B cell (primary cell): ENCODE results near the gene ANKRD10. TPM values are rescaled to one million over a fixed set of nuclear protein-coding genes. Genes with fewer than 3 reads are reported as not detected.

Experiments
- ATAC-seq: fragments of 200-7000 bp; cut with Tn5 transposase; one replicate; pipeline ENCODE4 v1.10.0; 2021; ENCODE audit warnings: low read depth, mild to moderate bottlenecking, moderate number of reproducible peaks, moderate library complexity
- CTCF ChIA-PET: fragments of 350-600 bp; sonication (Branson Sonifier 250); formaldehyde crosslinking; loops from one replicate; lab custom pipeline; 2021; ENCODE audit warnings: antibody characterized with exemption, inconsistent platforms; lab: Charles Lee
- POLR2A ChIA-PET: fragments of 350-600 bp; sonication (Branson Sonifier 250); formaldehyde crosslinking; loops from one replicate; lab custom pipeline; 2021; ENCODE audit warnings: antibody characterized with exemption; lab: Charles Lee
- DNase-seq: peaks from one replicate; pipeline ENCODE4 v3.0.0; 2013
- H2AFZ ChIP-seq: 2 replicates; pipeline ENCODE4 v1.6.1; 2012; ENCODE audit warnings: mild to moderate bottlenecking, low read depth, low read length; ENCODE audit not compliant: insufficient read depth, poor library complexity, severe bottlenecking
- H3K27ac ChIP-seq, 2 donors: 1 replicate in 1 of 2; 2 replicates in 1 of 2; pipeline ENCODE4 v1.5.1; 2012 to 2013; ENCODE audit warnings: low read length in 2 of 2, mild to moderate bottlenecking in 2 of 2, moderate library complexity in 1 of 2
- H3K27me3 ChIP-seq, 4 experiments: fragments of 200-600 bp in 1 of 4; sonication (generic) in 1 of 4; replicated peaks in 1 of 4; 1 replicate in 2 of 4; 2 replicates in 2 of 4; pipeline versions ENCODE4 v1.6.1 to v1.7.0; 2013 to 2016; ENCODE audit warnings: low read length in 3 of 4, mild to moderate bottlenecking in 2 of 4, mixed read lengths in 1 of 4, moderate library complexity in 1 of 4; ENCODE audit not compliant: insufficient read depth in 4 of 4, control insufficient read depth in 3 of 4; ENCODE audit errors: control extremely low read depth in 1 of 4
- H3K36me3 ChIP-seq, 2 experiments: replicated peaks in 1 of 2; 1 replicate in 1 of 2; 2 replicates in 1 of 2; pipeline versions ENCODE4 v1.6.1 to v1.7.1; 2013; ENCODE audit warnings: low read length in 1 of 2; ENCODE audit not compliant: insufficient read depth in 2 of 2, control insufficient read depth in 1 of 2; ENCODE audit errors: control extremely low read depth in 1 of 2, extremely low read depth in 1 of 2
- H3K4me1 ChIP-seq, 2 donors: fragments of 200-600 bp in 1 of 2; sonication (generic) in 1 of 2; 1 replicate in 1 of 2; 2 replicates in 1 of 2; pipeline versions ENCODE4 v1.5.1 to v1.6.1; 2013 to 2017; ENCODE audit warnings: low read length in 2 of 2; ENCODE audit not compliant: control insufficient read depth in 2 of 2, insufficient read depth in 2 of 2
- H3K4me2 ChIP-seq: replicated peaks from 2 replicates; pipeline ENCODE3; 2012; ENCODE audit warnings: mild to moderate bottlenecking, low read depth, low read length; ENCODE audit not compliant: poor library complexity, severe bottlenecking
- H3K4me3 ChIP-seq, 5 experiments: fragments of 200-600 bp in 1 of 5; sonication (generic) in 1 of 5; 1 replicate in 3 of 5; 2 replicates in 2 of 5; pipeline versions ENCODE4 v1.5.1 to v1.7.0; 2011 to 2016; ENCODE audit warnings: low read length in 4 of 5, mild to moderate bottlenecking in 4 of 5, low read depth in 2 of 5, control low read depth in 1 of 5, moderate library complexity in 1 of 5; ENCODE audit not compliant: insufficient read depth in 1 of 5; ENCODE audit errors: control extremely low read depth in 1 of 5, extremely low read depth in 1 of 5
- H3K79me2 ChIP-seq: fragments of 200-600 bp; sonication (generic); one replicate; pipeline ENCODE4 v1.6.0; 2016; ENCODE audit warnings: low read length; ENCODE audit not compliant: control insufficient read depth, insufficient read depth
- H3K9ac ChIP-seq: fragments of 200-600 bp; sonication (generic); 2 replicates; pipeline ENCODE4 v1.6.1; 2017; ENCODE audit warnings: mild to moderate bottlenecking, low read length, moderate library complexity
- H3K9me3 ChIP-seq, 3 donors: one replicate each; pipeline versions ENCODE4 v1.6.1 to v1.7.1; 2013; ENCODE audit warnings: low read length in 2 of 3; ENCODE audit not compliant: control insufficient read depth in 2 of 3, insufficient read depth in 1 of 3; ENCODE audit errors: control extremely low read depth in 1 of 3
- H4K20me1 ChIP-seq: 2 replicates; pipeline ENCODE4 v1.6.0; 2012; ENCODE audit warnings: mild to moderate bottlenecking, low read length; ENCODE audit not compliant: insufficient read depth, control insufficient read depth, poor library complexity, severe bottlenecking
- H3K27ac Mint-ChIP-seq: one replicate; pipeline ENCODE4 v1.8.0; 2021; ENCODE audit warnings: mixed read lengths
- H3K27me3 Mint-ChIP-seq: one replicate; pipeline ENCODE4 v1.8.0; 2021; ENCODE audit warnings: mixed read lengths
- H3K4me1 Mint-ChIP-seq: one replicate; pipeline ENCODE4 v1.8.0; 2021; ENCODE audit warnings: mixed read lengths
- H3K4me3 Mint-ChIP-seq: one replicate; pipeline ENCODE4 v1.8.0; 2021; ENCODE audit warnings: mixed read lengths
- H3K9me3 Mint-ChIP-seq: one replicate; pipeline ENCODE4 v1.8.0; 2022; ENCODE audit warnings: mixed read lengths; ENCODE audit not compliant: insufficient read depth
- CTCF ChIP-seq: fragments of 200-600 bp; IDR thresholded peaks from one replicate; pipeline ENCODE4 v1.8.0; 2022; ENCODE audit warnings: antibody characterized with exemption, mild to moderate bottlenecking
- EZH2 ChIP-seq: IDR thresholded peaks from 2 replicates; pipeline ENCODE4 v1.6.1; 2012; ENCODE audit warnings: borderline replicate concordance, low read depth, mild to moderate bottlenecking, moderate library complexity, low read length; ENCODE audit not compliant: insufficient read depth, poor library complexity, severe bottlenecking
- WGBS: methylation state at CpG from one replicate; pipeline ENCODE4 v1.1.5; 2013; ENCODE audit warnings: missing lambda C conversion rate; ENCODE audit not compliant: insufficient coverage; 5-methylcytosine and 5-hydroxymethylcytosine counted together
- intact Hi-C: fragments of 100-400 bp; cut with micrococcal nuclease; formaldehyde crosslinking; loops from one replicate; pipeline ENCODE4 v1.10.0; 2022
- polyA plus RNA-seq: library from polyadenylated mRNA; depleted of rRNA; stranded (reverse); fragments of >200 nt; gene quantifications from 2 replicates; pipeline ENCODE4 v1.2.3, GENCODE V29; 2012
- total RNA-seq, 2 donors: library from RNA; stranded (reverse); fragments of 120-200 nt in 1 of 2; gene quantifications; 1 replicate in 1 of 2; 2 replicates in 1 of 2; pipeline versions ENCODE4 v1.2.3 to v1.2.4, GENCODE V29; 2013 to 2022

ANKRD10 gene
- total and polyA plus RNA-seq, 2 donors (not counting 1 experiment from before 2014, with no cell fraction given) = 142 to 256 TPM

- H4K20me1 ChIP-seq = no peaks in the 10 kb centered on the region
- H3K4me1 ChIP-seq = no peaks in the 10 kb centered on the region
- CTCF ChIA-PET = no interaction called here
- H3K27ac ChIP-seq = no peak overlapping the region
- no peak overlapping the region for H3K4me2 ChIP-seq
- 92% methylated on average over 2 of the region's 3 CpGs for WGBS
- H3K79me2 ChIP-seq = no peaks in the 10 kb centered on the region
- H3K9me3 Mint-ChIP-seq = no peaks in the 10 kb centered on the region
- H3K9ac ChIP-seq = no peak overlapping the region
- H3K36me3 ChIP-seq = no peaks in the 10 kb centered on the region
- DNase-seq (no peak), ATAC-seq (no peak)
- H3K27me3 ChIP-seq = peaks cover 0 to 2% (median 0%) of the 10 kb centered on the region in 4 experiments
- no peaks in the 10 kb centered on the region for H3K9me3 ChIP-seq
- H2AFZ ChIP-seq = no peak overlapping the region
- no peak overlapping the region for H3K4me3 Mint-ChIP-seq
- POLR2A ChIA-PET = no interaction called here
- peaks cover 29% of the 10 kb centered on the region for H3K27me3 Mint-ChIP-seq
- intact Hi-C loops = no loop called here
- TF ChIP-seq CTCF (no peak), EZH2 (no peak)
- H3K27ac Mint-ChIP-seq = no peak overlapping the region
- H3K4me3 ChIP-seq = no peak overlapping the region
- no peaks in the 10 kb centered on the region for H3K4me1 Mint-ChIP-seq
Measured at GRCh38 chr13:110832205-110832479, 82.7 kb downstream of the ANKRD10 start.

GRCh38 chr13:110831437-110832204 lies 83.2 kb downstream of the ANKRD10 start:
- Mint-ChIP-seq H3K27ac (no peak overlapping the region), H3K4me3 (no peak overlapping the region), H3K9me3 (no peaks in the 10 kb centered on the region), H3K4me1 (no peaks in the 10 kb centered on the region), H3K27me3 (peaks cover 25% of the 10 kb centered on the region)
- ChIA-PET POLR2A (no interaction called here), CTCF (no interaction called here)
- Histone ChIP-seq H2AFZ (no peak overlapping the region), H3K4me3 (no peak overlapping the region), H3K9ac (no peak overlapping the region), H4K20me1 (no peaks in the 10 kb centered on the region), H3K4me2 (no peak overlapping the region), H3K4me1 (no peaks in the 10 kb centered on the region), H3K27me3 (peaks cover 0 to 6% (median 0%) of the 10 kb centered on the region in 4 experiments), H3K9me3 (no peaks in the 10 kb centered on the region), H3K27ac (no peak overlapping the region), H3K36me3 (no peaks in the 10 kb centered on the region), H3K79me2 (no peaks in the 10 kb centered on the region)
- TF ChIP-seq EZH2 = no peak
- TF ChIP-seq CTCF = no peak
- intact Hi-C loops = no loop called here
- no peak for DNase-seq
- no peak for ATAC-seq
- 80% methylated on average over 12 of the region's 14 CpGs for WGBS
